HG03378 (cell line): ENCODE measurements around the gene ABHD12B.

Source experiments
- ATAC-seq: cut with Tn5 transposase; IDR thresholded peaks from one replicate; pipeline ENCODE4 v1.9.1; 2021; ENCODE audit warnings: mild to moderate bottlenecking, moderate library complexity; ENCODE audit not compliant: unreplicated experiment

Gene ABHD12B

GRCh38 chr14:50871914-50872732 lies at the start of gene ABHD12B:
TSS of gene ABHD12B (plus strand) at chr14:50872053. CDS start at chr14:50872175, 122 bp downstream.
- ATAC-seq: no peak

GRCh38 chr14:50822501-50823042 lies 49.3 kb upstream of the ABHD12B start:
- ATAC-seq: peak; percentile 26

GRCh38 chr14:50823051-50823761 lies 48.6 kb upstream of the ABHD12B start:
- peak; percentile 4 for ATAC-seq

GRCh38 chr14:50823762-50824636 lies 47.9 kb upstream of the ABHD12B start:
- ATAC-seq: peak; percentile 67

- no peak for ATAC-seq
Observed at GRCh38 chr14:50825307-50825706, 46.5 kb upstream of the ABHD12B start.

- no peak for ATAC-seq
Observed at GRCh38 chr14:50826681-50827080, 45.2 kb upstream of the ABHD12B start.

GRCh38 chr14:50828721-50829488 lies 42.9 kb upstream of the ABHD12B start:
- ATAC-seq: no peak

- peak; percentile 7 for ATAC-seq
Observed at GRCh38 chr14:50829489-50830043, 42.3 kb upstream of the ABHD12B start.

- peak; percentile 39 for ATAC-seq
Observed at GRCh38 chr14:50830044-50830931, 41.6 kb upstream of the ABHD12B start.

GRCh38 chr14:50830932-50831725 lies 40.7 kb upstream of the ABHD12B start, which contains the start of gene NIN:
TSS of gene NIN (minus strand) at chr14:50831162. CDS start at chr14:50822056, 9,106 bp downstream.
- ATAC-seq: peak; percentile 47

GRCh38 chr14:50831726-50832168 lies 40.1 kb upstream of the ABHD12B start:
- ATAC-seq: no peak

- ATAC-seq: no peak
Observed at GRCh38 chr14:50832935-50833630, 38.8 kb upstream of the ABHD12B start.

GRCh38 chr14:50834802-50835276 lies 37.0 kb upstream of the ABHD12B start:
- ATAC-seq: no peak

- peak; percentile 41 for ATAC-seq
Observed at GRCh38 chr14:50835280-50835679, 36.6 kb upstream of the ABHD12B start.

GRCh38 chr14:50836515-50836914 lies 35.3 kb upstream of the ABHD12B start:
- no peak for ATAC-seq

GRCh38 chr14:50837271-50837670 lies 34.6 kb upstream of the ABHD12B start:
- no peak for ATAC-seq

- ATAC-seq: no peak
Observed at GRCh38 chr14:50837850-50838470, 33.9 kb upstream of the ABHD12B start.
